BE2C (cell line): ENCODE data around the gene B4GALNT3.

Source experiments
- DNase-seq: peaks from one replicate; pipeline ENCODE4 v3.0.0-alpha.2; 2020
- H3K27me3 ChIP-seq: fragments of 250-450 bp; sonication (Bioruptor Pico); 2 replicates; pipeline ENCODE4 v1.5.1; 2020; ENCODE audit warnings: mild to moderate bottlenecking
- H3K36me3 ChIP-seq: fragments of 250-450 bp; sonication (Bioruptor Pico); 2 replicates; pipeline ENCODE4 v1.5.1; 2020; ENCODE audit warnings: mild to moderate bottlenecking
- H3K4me1 ChIP-seq: fragments of 250-450 bp; sonication (Bioruptor Pico); 2 replicates; pipeline ENCODE4 v1.5.1; 2020
- H3K4me3 ChIP-seq: 2 replicates; pipeline ENCODE4 v1.5.1; 2011; ENCODE audit warnings: low read depth, low read length
- H3K9me3 ChIP-seq: fragments of 250-450 bp; sonication (Bioruptor Pico); 2 replicates; pipeline ENCODE4 v1.5.1; 2020
- CTCF ChIP-seq: IDR thresholded peaks from 2 replicates; pipeline ENCODE4 v1.5.1; 2012; ENCODE audit warnings: mild to moderate bottlenecking, low read depth, low read length

B4GALNT3 gene

GRCh38 chr12:608921-609320 lies 149.2 kb downstream of the B4GALNT3 start:
- Histone ChIP-seq H3K36me3 (no peaks in the 10 kb centered on the region), H3K9me3 (no peaks in the 10 kb centered on the region), H3K4me3 (no peak overlapping the region), H3K4me1 (peaks cover 8% of the 10 kb centered on the region), H3K27me3 (no peaks in the 10 kb centered on the region)
- no peak for DNase-seq
- no peak for TF ChIP-seq CTCF

- Histone ChIP-seq H3K4me3 (no peak overlapping the region), H3K4me1 (peaks cover 8% of the 10 kb centered on the region)
- DNase-seq = no peak
These were observed 152.0 kb downstream of the B4GALNT3 start for GRCh38 chr12:611721-612120.

DNA sequence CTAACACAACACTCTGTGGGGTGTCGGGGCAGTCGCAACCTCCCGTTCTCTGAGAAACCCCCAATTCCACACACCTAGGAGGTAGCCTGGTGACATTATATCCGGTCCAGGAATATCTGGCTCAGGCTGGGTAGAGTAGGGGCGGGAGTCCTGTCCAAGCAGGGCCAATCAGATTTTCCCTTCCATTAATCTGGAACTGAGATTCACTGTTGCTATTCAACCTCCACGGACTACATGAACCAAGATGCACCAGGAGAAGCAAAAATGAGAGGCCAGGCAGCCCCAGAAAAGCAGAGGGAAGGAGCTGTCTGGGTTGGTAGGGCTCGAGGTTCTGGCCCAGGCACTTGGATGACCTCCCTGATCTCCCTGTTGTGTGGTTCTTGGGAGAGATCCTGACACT lies 152.6 kb downstream of the B4GALNT3 start:
- H3K4me3 ChIP-seq = no peak overlapping the region
- DNase-seq = no peak
- H3K4me1 ChIP-seq = peaks cover 8% of the 10 kb centered on the region
- no peaks in the 10 kb centered on the region for H3K9me3 ChIP-seq
- H3K36me3 ChIP-seq = no peaks in the 10 kb centered on the region
- no peak for TF ChIP-seq CTCF
- no peaks in the 10 kb centered on the region for H3K27me3 ChIP-seq

More at GRCh38 chr12:611721-612120, 152.0 kb downstream of the B4GALNT3 start:
- no peak for TF ChIP-seq CTCF
- H3K9me3 ChIP-seq = no peaks in the 10 kb centered on the region
- H3K27me3 ChIP-seq = no peaks in the 10 kb centered on the region
- H3K36me3 ChIP-seq = no peaks in the 10 kb centered on the region

DNA sequence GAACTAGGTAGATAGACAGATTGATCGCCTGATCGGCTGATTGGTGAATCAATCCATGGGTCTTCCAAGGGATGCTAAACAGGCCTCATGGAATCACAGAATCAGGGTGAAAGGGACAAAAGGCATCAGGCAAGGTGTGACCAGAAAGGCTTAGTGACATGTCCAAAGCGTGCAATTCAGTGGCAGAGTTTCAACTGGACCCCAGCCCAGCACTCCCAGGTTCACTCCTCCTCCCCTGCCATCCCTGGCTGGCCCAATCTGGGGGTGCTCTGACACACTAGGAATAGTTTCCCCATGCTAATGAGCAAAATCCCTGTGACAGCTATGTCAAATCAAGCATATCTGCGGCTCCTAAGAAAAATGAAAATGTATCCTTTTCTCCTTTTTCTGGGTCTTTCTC lies 153.1 kb downstream of the B4GALNT3 start:
- H3K4me1 ChIP-seq = peaks cover 5% of the 10 kb centered on the region
- H3K36me3 ChIP-seq = no peaks in the 10 kb centered on the region
- no peak for DNase-seq
- H3K27me3 ChIP-seq = no peaks in the 10 kb centered on the region
- TF ChIP-seq CTCF = no peak
- no peak overlapping the region for H3K4me3 ChIP-seq
- H3K9me3 ChIP-seq = no peaks in the 10 kb centered on the region
